IMR-90 (cell line): Measurements from ENCODE around the gene ITPR3. TPM values are rescaled to one million over a fixed set of nuclear protein-coding genes. Genes with fewer than 3 reads are reported as not detected.
A peak's percentile ranks its signal among the peaks of the same experiment; 100 is the strongest.

ENCODE experiments used
- ATAC-seq: fragments of 200-7000 bp; cut with Tn5 transposase; 2 replicates; pipeline ENCODE4 v1.9.1; 2020; ENCODE audit warnings: low read depth, mild to moderate bottlenecking, moderate library complexity
- BruUV-seq: library from RNA; stranded (reverse); fragments of 400-500 nt; replicated peaks from 2 replicates; lab custom pipeline; 2021; lab: Mats Ljungman, UMichigan
- CTCF ChIA-PET: fragments of 300-600 bp; formaldehyde crosslinking; extraction: SDS; loops from one replicate; lab custom pipeline; 2021; ENCODE audit warnings: antibody characterized with exemption; lab: Yijun Ruan, JAX
- POLR2A ChIA-PET: fragments of 300-600 bp; sonication (Branson Sonifier 250); formaldehyde crosslinking; loops from one replicate; lab custom pipeline; 2022; ENCODE audit warnings: antibody characterized with exemption; ENCODE audit not compliant: unreplicated experiment; lab: Charles Lee
- DNase-seq: peaks from one replicate; pipeline ENCODE4 v3.0.0; 2013
- H2AFZ ChIP-seq: replicated peaks from 2 replicates; pipeline ENCODE3; 2013; ENCODE audit warnings: low read length, mild to moderate bottlenecking; ENCODE audit not compliant: poor library complexity
- H2AK5ac ChIP-seq: 2 replicates; pipeline ENCODE4 v1.6.1; 2013; ENCODE audit warnings: low read depth, low read length, inconsistent platforms
- H2AK9ac ChIP-seq: replicated peaks from 2 replicates; pipeline ENCODE3; 2013; ENCODE audit warnings: mild to moderate bottlenecking, low read depth, low read length, moderate library complexity; ENCODE audit not compliant: poor library complexity
- H2BK120ac ChIP-seq: 2 replicates; pipeline ENCODE4 v1.6.1; 2013; ENCODE audit warnings: low read depth, low read length, inconsistent platforms
- H2BK15ac ChIP-seq: 3 replicates; pipeline ENCODE4 v1.6.1; 2013; ENCODE audit warnings: low read depth, low read length, inconsistent platforms
- H2BK20ac ChIP-seq: 2 replicates; pipeline ENCODE4 v1.6.1; 2013; ENCODE audit warnings: low read depth, mild to moderate bottlenecking, inconsistent platforms, low read length, moderate library complexity
- H2BK5ac ChIP-seq: 2 replicates; pipeline ENCODE4 v1.6.1; 2013; ENCODE audit warnings: mild to moderate bottlenecking, low read depth, low read length, inconsistent platforms; ENCODE audit not compliant: poor library complexity, severe bottlenecking
- H3K14ac ChIP-seq: replicated peaks from 2 replicates; pipeline ENCODE4 v1.6.1; 2013; ENCODE audit warnings: low read depth, low read length, inconsistent platforms
- H3K18ac ChIP-seq: 2 replicates; pipeline ENCODE4 v1.6.1; 2013; ENCODE audit warnings: low read depth, low read length, control low read depth
- H3K23ac ChIP-seq: 2 replicates; pipeline ENCODE4 v1.6.1; 2013; ENCODE audit warnings: low read depth, low read length, inconsistent platforms
- H3K27ac ChIP-seq: 2 replicates; pipeline ENCODE4 v1.5.1; 2013; ENCODE audit warnings: mild to moderate bottlenecking, control low read depth, low read length; ENCODE audit not compliant: insufficient read depth
- H3K27me3 ChIP-seq: 2 replicates; pipeline ENCODE4 v1.6.1; 2013; ENCODE audit warnings: low read length; ENCODE audit not compliant: control insufficient read depth, insufficient read depth
- H3K36me3 ChIP-seq: 2 replicates; pipeline ENCODE4 v1.6.1; 2013; ENCODE audit warnings: low read length, mixed read lengths; ENCODE audit not compliant: control insufficient read depth, insufficient read depth
- H3K4ac ChIP-seq: 2 replicates; pipeline ENCODE4 v1.6.1; 2013; ENCODE audit warnings: low read depth, low read length, inconsistent platforms
- H3K4me1 ChIP-seq: 2 replicates; pipeline ENCODE4 v1.6.1; 2013; ENCODE audit warnings: low read length, mixed read lengths; ENCODE audit not compliant: control insufficient read depth, insufficient read depth
- H3K4me2 ChIP-seq: 2 replicates; pipeline ENCODE4 v1.6.1; 2013; ENCODE audit warnings: low read depth, mild to moderate bottlenecking, control low read depth, low read length, moderate library complexity
- H3K4me3 ChIP-seq: 2 replicates; pipeline ENCODE4 v1.5.1; 2013; ENCODE audit warnings: low read depth, mild to moderate bottlenecking, control low read depth, low read length, moderate library complexity; ENCODE audit not compliant: insufficient read depth
- H3K56ac ChIP-seq: 2 replicates; pipeline ENCODE4 v1.6.1; 2013; ENCODE audit warnings: low read length, inconsistent platforms; ENCODE audit not compliant: insufficient read depth; ENCODE audit errors: extremely low read depth
- H3K79me1 ChIP-seq, 2 experiments: 2 replicates each; pipeline ENCODE4 v1.6.1; 2013; ENCODE audit warnings: low read length in 2 of 2, inconsistent platforms in 1 of 2, low read depth in 1 of 2
- H3K9ac ChIP-seq: 2 replicates; pipeline ENCODE4 v1.6.1; 2013; ENCODE audit warnings: low read depth, low read length, control low read depth
- H3K9me1 ChIP-seq: 2 replicates; pipeline ENCODE4 v1.6.1; 2013; ENCODE audit warnings: low read length, inconsistent platforms; ENCODE audit not compliant: insufficient read depth
- H3K9me3 ChIP-seq: 2 replicates; pipeline ENCODE4 v1.6.1; 2013; ENCODE audit warnings: low read length; ENCODE audit not compliant: control insufficient read depth, insufficient read depth
- H4K20me1 ChIP-seq: 2 replicates; pipeline ENCODE4 v1.6.1; 2013; ENCODE audit warnings: low read length, inconsistent platforms; ENCODE audit not compliant: insufficient read depth
- H4K5ac ChIP-seq: 2 replicates; pipeline ENCODE4 v1.6.1; 2013; ENCODE audit warnings: mild to moderate bottlenecking, low read depth, low read length, control low read depth
- H4K8ac ChIP-seq, 2 experiments: 2 replicates each; pipeline ENCODE4 v1.6.1; 2013; ENCODE audit warnings: low read depth in 2 of 2, low read length in 2 of 2, control low read depth in 1 of 2, inconsistent platforms in 1 of 2
- H4K91ac ChIP-seq: 2 replicates; pipeline ENCODE4 v1.6.1; 2013; ENCODE audit warnings: low read depth, low read length, inconsistent platforms; ENCODE audit not compliant: insufficient read depth
- BHLHE40 ChIP-seq: fragments of 150-350 bp; IDR thresholded peaks from 2 replicates; pipeline ENCODE4 v1.6.1; 2016; ENCODE audit warnings: mild to moderate bottlenecking, low read depth, low read length
- CEBPB ChIP-seq: IDR thresholded peaks from 2 replicates; pipeline ENCODE4 v1.6.1; 2012; ENCODE audit warnings: low read depth, low read length, improper control_type of control experiment
- CHD1 ChIP-seq: IDR thresholded peaks from 2 replicates; pipeline ENCODE4 v1.6.1; 2012; ENCODE audit warnings: low read depth, low read length, improper control_type of control experiment
- CTCF ChIP-seq: conservative IDR thresholded peaks from 2 replicates; pipeline ENCODE4 v1.5.1; 2012; ENCODE audit warnings: mild to moderate bottlenecking, low read depth, low read length, improper control_type of control experiment
- ELK1 ChIP-seq: fragments of 150-350 bp; IDR thresholded peaks from 2 replicates; pipeline ENCODE4 v1.6.1; 2016; ENCODE audit warnings: low read depth, mild to moderate bottlenecking, low read length, moderate library complexity, borderline replicate concordance
- FOS ChIP-seq: fragments of 150-350 bp; IDR thresholded peaks from 2 replicates; pipeline ENCODE4 v1.6.1; 2016; ENCODE audit warnings: low read depth, low read length
- MAFK ChIP-seq: IDR thresholded peaks from 2 replicates; pipeline ENCODE4 v1.6.1; 2012; ENCODE audit warnings: low read depth, low read length, improper control_type of control experiment
- MAZ ChIP-seq: IDR thresholded peaks from 2 replicates; pipeline ENCODE4 v1.6.1; 2012; ENCODE audit warnings: low read depth, mild to moderate bottlenecking, low read length, improper control_type of control experiment, moderate library complexity, borderline replicate concordance
- MXI1 ChIP-seq: IDR thresholded peaks from 2 replicates; pipeline ENCODE4 v1.6.1; 2012; ENCODE audit warnings: low read depth, mild to moderate bottlenecking, low read length, moderate library complexity, borderline replicate concordance
- NFE2L2 ChIP-seq: fragments of 150-350 bp; IDR thresholded peaks from 2 replicates; pipeline ENCODE4 v1.6.1; 2016; ENCODE audit warnings: low read depth, mild to moderate bottlenecking, low read length
- POLR2A ChIP-seq: IDR thresholded peaks from 2 replicates; pipeline ENCODE4 v1.6.1; 2012; ENCODE audit warnings: mild to moderate bottlenecking, low read depth, low read length
- RAD21 ChIP-seq: IDR thresholded peaks from 2 replicates; pipeline ENCODE4 v1.6.1; 2012; ENCODE audit warnings: low read length, improper control_type of control experiment
- RCOR1 ChIP-seq: IDR thresholded peaks from 2 replicates; pipeline ENCODE4 v1.6.1; 2012; ENCODE audit warnings: mild to moderate bottlenecking, low read length, improper control_type of control experiment; ENCODE audit not compliant: insufficient replicate concordance
- RFX5 ChIP-seq: IDR thresholded peaks from 2 replicates; pipeline ENCODE4 v1.8.0; 2012; ENCODE audit warnings: low read depth, mild to moderate bottlenecking, low read length, moderate library complexity
- SMC3 ChIP-seq: fragments of 150-350 bp; IDR thresholded peaks from 2 replicates; pipeline ENCODE4 v1.6.1; 2016; ENCODE audit warnings: low read depth, mild to moderate bottlenecking, antibody characterized with exemption, low read length, moderate library complexity
- USF2 ChIP-seq: fragments of 150-350 bp; IDR thresholded peaks from 2 replicates; pipeline ENCODE4 v1.6.1; 2017; ENCODE audit warnings: mild to moderate bottlenecking, antibody characterized with exemption, low read length, low read depth
- WGBS, 2 experiments: methylation state at CpG; one replicate each; pipeline versions ENCODE4 v1.1.5 to v1.1.7; 2013; ENCODE audit warnings: missing lambda C conversion rate in 2 of 2; ENCODE audit not compliant: insufficient read length in 1 of 2; ENCODE audit errors: extremely low coverage in 2 of 2; 5-methylcytosine and 5-hydroxymethylcytosine counted together
- dilution Hi-C: fragments of 300-500 bp; cut with HindIII; formaldehyde crosslinking; loops from one replicate; pipeline ENCODE4 v1.14.3; 2018; ENCODE audit warnings: low sequenced_read_pairs; ENCODE audit not compliant: unreplicated experiment
- in situ Hi-C: fragments of 300-500 bp; cut with MboI; formaldehyde crosslinking; loops from 3 replicates; pipeline ENCODE4 v1.14.3; 2019; ENCODE audit warnings: low sequenced_read_pairs, inconsistent platforms, mixed read lengths
- intact Hi-C: fragments of 100-400 bp; cut with micrococcal nuclease; formaldehyde crosslinking; loops from 2 replicates; pipeline ENCODE4 v1.10.0; 2022
- polyA plus RNA-seq, 3 experiments: library from polyadenylated mRNA; depleted of rRNA; stranded (reverse); fragments of >200 nt; gene quantifications; 2 replicates each; pipeline ENCODE4 v1.2.3, GENCODE V29; 2012; ENCODE audit warnings: low replicate concordance in 1 of 3
- total RNA-seq: library from RNA; depleted of rRNA; stranded (reverse); fragments of >200 nt; gene quantifications from 2 replicates; pipeline ENCODE4 v1.2.3, GENCODE V29; 2012

The ITPR3 gene
- total and polyA plus RNA-seq, 2 of the 4 experiments (the other 2 are of a cell fraction): 1.6 to 3.7 TPM

- Histone ChIP-seq H3K36me3 (peaks cover 28% of the 10 kb centered on the region), H3K9ac (no peak overlapping the region), H4K20me1 (peaks cover 3% of the 10 kb centered on the region; the same call in 1 of the 2 replicates), H3K23ac (no peak overlapping the region; the same call in 1 of the 2 replicates), H3K9me3 (no peaks in the 10 kb centered on the region), H2BK120ac (no peak overlapping the region), H2AK5ac (no peak overlapping the region; the same call in 1 of the 2 replicates), H2BK5ac (no peak overlapping the region), H2AFZ (no peak overlapping the region), H4K5ac (no peak overlapping the region), H2BK20ac (no peak overlapping the region), H3K9me1 (peaks cover 6% of the 10 kb centered on the region; the same call in 1 of the 2 replicates), H3K4ac (no peak overlapping the region), H3K27ac (no peak overlapping the region), H3K4me3 (no peak overlapping the region), H2AK9ac (peak overlapping the region; percentile 76), H3K14ac (no peak overlapping the region), H2BK15ac (no peak overlapping the region), H3K18ac (no peak overlapping the region), H3K79me1 (peaks cover 11 to 38% of the 10 kb centered on the region in 2 experiments), H3K27me3 (no peaks in the 10 kb centered on the region), H4K8ac (no peak overlapping the region), H4K91ac (no peak overlapping the region), H3K4me2 (no peak overlapping the region; the same call in 1 of the 2 replicates), H3K56ac (no peak overlapping the region), H3K4me1 (peaks cover 6% of the 10 kb centered on the region)
- DNase-seq: no peak
- dilution Hi-C loops (no loop called here), in situ Hi-C loops (no loop called here), intact Hi-C loops (no loop called here)
- no TSS peak for BruUV-seq
- ATAC-seq: no peak
- TF ChIP-seq RCOR1 (no peak), MXI1 (no peak), CTCF (no peak), BHLHE40 (no peak), CHD1 (no peak), RAD21 (no peak), MAFK (no peak), FOS (no peak), MAZ (no peak), CEBPB (no peak), USF2 (no peak), POLR2A (no peak), NFE2L2 (no peak), RFX5 (no peak), ELK1 (no peak), SMC3 (no peak)
- WGBS, 2 experiments: 90% methylated on average over 6 of the region's 7 CpGs; no CpG with 5 or more reads in 1 of the 2 experiments
- CTCF ChIA-PET: no interaction called here
- POLR2A ChIA-PET: no interaction called here
These were observed 43.0 kb upstream of the ITPR3 start for GRCh38 chr6:33578164-33578563.
